Measurements from ENCODE around the gene CZIB.
"Not testable (repeated sequence)": the region's sequence is repeated elsewhere in the genome, so short reads cannot be mapped to it uniquely, and the experiment has no call there.

CZIB gene

DNA sequence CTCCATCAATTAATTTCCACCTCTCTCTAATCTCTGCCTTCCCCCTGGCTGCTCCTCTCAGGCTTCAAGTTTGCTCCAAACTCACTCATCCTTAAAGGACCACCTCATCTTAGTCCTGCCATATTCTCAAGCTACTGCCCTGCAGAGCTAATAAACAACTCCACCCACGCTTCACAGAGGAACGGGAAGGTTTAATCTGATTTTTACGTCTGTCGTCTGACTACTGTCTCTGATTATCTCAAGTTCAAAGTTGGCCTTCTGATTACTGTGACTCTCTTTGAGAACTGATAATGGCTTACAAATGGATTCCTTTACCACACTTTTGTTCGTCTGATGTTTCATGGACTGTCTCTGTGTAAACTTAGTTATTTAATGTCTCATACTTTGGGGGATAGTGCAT lies 31.4 kb downstream of the CZIB start:
- DNase-seq (ENCODE audit: low read depth in 1 of 2, low spot score in 1 of 2): no peak

DNA sequence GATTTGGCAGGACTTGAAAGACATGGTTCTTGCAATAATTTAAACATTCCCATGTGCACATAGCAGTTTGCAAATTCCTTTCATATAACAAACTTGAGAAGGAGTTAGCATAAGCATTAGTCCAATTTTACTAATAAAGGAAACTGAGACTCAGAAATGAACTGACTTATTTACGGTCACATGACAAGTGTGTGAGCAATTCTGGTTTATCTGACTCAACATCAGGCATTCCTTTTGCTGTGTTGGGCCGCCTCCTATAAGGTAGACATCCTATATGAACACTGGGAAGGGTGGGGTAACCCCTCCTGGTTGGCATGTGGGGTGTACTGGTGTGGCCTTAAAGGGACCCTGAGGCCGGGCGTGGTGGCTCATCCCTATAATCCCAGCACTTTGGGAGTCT lies 32.3 kb downstream of the CZIB start:
- no peak for DNase-seq (ENCODE audit: low read depth in 1 of 2, low spot score in 1 of 2)

DNA sequence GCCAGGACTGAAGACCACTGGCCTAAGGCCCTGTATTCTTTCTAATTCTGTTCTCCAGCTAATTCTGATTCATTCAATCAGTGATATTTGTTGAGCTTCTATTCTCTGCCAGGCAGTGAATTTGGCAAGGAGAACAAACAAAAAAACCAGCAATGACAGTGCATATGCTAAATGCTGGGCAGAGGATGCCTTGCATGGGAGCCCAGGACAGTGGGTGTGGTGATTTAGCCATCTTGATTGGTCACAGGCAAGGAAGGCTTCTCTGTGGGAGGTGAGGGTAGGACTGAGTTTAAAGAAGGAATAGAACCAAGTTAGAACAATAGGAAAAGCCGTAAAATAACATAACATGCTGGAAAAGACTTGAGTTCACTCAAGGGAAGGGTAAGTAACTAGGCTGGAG lies 33.0 kb downstream of the CZIB start:
- no peak for DNase-seq (ENCODE audit: low read depth in 1 of 2, low spot score in 1 of 2)

DNA sequence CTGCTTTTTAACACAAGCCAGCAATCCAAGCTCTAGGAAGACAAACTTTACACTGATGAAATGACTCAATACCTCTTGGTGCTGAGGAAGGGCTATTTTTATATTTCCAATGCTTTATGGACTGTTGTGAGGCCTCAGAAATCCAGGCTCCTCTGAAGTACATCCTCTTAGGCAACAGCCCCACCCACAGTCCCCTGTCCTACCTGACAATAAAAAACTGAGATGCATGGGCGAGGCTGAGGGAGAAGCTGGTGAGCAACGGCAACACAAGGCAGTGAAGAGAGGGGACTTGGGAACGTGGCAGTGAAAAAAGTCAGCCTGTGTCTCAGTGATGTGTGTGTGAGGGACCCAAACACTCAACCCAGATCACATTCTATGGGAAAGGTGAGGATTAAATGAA lies 33.9 kb downstream of the CZIB start:
- no peak for DNase-seq (ENCODE audit: low read depth in 1 of 2, low spot score in 1 of 2)

DNA sequence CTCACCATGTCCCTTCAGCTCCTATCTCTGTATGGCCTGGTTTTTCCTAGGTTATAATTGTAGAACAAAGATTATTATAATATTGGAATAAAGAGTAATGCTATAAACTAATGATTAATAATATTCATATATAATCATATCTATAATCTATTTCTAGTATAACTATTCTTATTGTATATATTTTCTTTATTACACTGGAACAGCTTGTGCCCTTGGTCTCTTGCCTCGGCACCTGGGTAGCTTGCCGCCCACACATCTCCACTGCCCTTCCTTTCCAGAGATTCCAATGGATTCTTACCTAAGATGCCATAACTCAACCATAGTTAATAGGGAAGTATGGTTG lies 34.5 kb downstream of the CZIB start:
- not testable (repeated sequence) for DNase-seq (ENCODE audit: low read depth in 1 of 2, low spot score in 1 of 2)

DNA sequence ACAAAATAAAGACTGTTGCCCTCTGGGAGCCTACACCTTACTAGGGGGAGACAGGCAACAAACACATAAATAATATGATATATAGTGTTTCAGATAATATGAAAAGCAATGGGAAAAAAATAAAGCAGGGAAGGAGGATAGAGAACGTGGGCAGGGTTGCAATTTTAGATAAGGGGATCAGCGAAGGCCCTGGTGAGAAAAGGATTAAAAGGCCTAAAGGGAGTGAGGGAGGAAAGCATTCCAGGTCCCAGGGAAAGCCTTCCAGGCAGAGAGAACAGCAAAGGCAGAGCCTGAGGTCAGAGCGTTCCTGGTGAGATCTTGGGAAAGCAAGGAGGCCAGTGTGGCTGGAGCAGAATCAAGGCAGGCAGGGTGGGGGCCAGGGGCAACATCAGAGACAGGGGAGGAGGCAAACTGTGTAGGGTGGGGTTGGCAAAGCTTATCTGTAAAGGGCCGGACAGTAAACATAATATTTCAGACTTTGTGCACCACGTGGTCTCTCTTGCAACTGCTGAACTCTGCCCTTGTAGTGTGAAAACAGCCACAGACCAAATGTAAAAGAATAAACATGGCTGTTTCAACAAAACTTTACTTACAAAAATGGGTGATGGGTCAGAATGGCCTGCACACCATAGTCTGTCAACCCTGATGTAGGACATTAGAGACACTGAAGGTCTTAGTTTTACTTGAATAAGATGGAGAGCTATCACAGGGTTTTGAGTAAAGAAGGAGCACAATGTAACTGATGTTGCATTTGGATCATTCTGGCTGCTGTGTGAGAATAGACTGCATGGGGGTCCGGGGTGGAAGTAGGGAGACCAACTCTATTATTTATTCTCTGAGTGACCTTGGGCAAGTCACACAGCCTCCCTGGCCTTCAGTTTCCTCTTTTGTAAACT lies 37.1 kb downstream of the CZIB start:
- DNase-seq (ENCODE audit: low read depth in 1 of 2, low spot score in 1 of 2): no peak

DNA sequence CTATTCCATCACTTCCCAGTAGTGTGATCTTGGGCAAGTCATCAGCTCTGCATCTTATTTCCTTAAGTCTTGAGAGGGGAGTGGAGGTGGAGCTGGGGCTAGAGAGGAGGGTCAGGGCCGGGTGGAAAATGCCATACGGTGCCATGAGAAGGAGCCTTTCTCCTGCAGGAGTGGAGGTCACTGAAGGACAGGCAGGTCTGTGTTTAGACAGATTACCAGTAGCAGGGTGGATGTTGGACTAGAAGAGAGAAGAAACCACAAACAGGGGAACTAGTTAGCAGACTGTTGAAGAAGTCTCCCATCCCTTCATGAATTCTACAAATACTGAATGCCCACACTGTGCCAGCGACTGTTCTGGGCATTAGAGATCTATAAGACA lies 37.7 kb downstream of the CZIB start:
- no peak for DNase-seq (ENCODE audit: low read depth in 1 of 2, low spot score in 1 of 2)

DNA sequence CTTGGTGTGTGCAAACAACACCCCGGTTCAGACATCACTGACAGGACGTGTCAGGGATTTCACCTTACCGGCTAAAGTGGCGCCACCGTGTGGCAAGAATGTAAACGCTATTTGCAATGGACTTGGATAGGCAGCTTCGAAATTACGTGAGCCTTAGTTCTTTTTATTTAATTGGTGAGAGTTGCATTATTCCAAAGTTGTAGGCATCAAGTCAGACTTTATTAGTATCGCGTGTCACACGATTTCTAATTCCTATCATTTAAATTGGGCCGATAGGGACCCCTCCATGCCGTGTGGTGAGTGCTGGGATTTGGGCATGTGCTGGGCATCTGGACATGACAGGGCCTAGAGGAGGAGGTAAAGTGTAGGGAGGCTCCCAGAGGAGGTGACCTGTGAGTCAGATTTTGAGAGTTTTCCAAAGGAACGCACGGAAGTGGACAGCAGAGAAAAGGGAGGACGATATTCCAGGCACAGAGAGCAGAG lies 38.3 kb downstream of the CZIB start:
- peak; percentile 58 to 70 for DNase-seq (ENCODE audit: low read depth in 1 of 2, low spot score in 1 of 2)

DNA sequence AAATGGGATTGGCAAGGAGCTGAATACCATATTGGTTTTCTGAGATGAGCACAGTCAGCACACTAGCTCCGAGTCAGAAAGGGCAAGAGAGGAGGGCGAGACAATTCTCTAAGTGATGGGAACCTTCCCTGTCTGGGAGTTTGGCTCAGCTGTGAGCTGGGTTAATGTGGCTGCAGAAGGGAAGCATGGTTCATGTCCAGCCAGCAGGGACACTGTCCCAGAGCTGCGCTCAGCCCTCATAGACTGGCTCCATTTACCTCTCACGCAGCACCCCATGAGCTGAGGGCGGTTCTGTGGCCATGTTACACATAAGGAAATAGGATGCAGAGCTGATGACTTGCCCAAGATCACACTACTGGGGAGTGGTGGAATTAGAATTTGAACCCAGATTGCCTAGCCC lies 39.5 kb downstream of the CZIB start:
- no peak for DNase-seq (ENCODE audit: low read depth in 1 of 2, low spot score in 1 of 2)

DNA sequence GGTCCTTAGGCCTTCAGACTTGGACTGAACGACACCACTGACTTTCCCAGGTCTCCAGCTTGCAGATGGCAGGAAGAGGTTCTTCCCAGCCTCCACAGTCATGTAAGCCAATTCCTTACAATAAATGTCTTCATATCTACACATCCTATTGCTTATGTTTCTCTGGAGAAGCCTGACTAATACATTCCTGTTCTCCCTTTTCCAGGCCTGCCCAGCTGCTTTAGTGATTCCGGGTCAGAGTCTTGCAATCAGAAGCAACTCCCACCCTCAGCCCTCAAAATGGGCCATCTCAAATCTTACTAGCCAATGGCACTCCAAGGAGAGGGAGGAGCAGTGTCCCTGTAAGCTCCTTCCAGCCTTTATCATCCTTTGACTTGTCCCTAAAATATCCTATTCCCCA lies 40.2 kb downstream of the CZIB start:
- no peak for DNase-seq (ENCODE audit: low read depth in 1 of 2, low spot score in 1 of 2)

DNA sequence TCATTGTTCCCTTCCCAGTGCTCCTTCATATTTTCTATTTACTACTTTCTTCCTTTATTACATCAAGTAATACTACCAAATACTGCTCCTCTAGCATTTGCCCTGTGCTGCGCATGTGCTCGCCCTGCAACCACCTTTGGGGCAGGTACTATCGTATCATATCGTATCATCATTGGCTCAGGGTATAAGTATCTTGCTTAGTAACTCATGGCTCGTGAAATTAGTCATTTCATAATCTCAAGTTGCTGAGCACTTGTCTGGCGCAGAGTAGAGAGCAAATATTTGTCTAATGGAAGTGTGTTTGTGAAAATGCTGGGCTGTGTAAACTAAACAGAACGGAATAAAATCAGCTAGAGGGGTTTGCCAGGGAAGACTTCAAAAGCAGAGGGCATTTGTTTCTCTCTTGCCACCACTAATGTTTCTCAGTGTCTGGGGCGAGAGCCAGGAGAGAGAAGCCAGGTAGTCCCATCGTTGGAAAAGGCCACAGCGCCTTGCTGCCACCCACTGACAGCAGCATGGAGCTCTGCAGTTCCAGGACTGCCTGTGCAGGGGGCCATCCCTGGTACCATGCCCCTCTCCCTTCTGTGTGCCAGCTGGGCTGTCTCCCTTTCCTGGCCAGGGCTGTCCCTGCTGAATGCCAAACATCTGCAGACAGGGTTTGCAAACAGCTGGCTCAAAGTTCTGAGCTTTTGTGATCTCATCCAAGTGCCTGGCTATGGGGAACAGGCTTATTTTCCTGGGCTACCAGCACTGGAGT lies 43.8 kb downstream of the CZIB start:
- DNase-seq (ENCODE audit: low read depth in 1 of 2, low spot score in 1 of 2): no peak

DNA sequence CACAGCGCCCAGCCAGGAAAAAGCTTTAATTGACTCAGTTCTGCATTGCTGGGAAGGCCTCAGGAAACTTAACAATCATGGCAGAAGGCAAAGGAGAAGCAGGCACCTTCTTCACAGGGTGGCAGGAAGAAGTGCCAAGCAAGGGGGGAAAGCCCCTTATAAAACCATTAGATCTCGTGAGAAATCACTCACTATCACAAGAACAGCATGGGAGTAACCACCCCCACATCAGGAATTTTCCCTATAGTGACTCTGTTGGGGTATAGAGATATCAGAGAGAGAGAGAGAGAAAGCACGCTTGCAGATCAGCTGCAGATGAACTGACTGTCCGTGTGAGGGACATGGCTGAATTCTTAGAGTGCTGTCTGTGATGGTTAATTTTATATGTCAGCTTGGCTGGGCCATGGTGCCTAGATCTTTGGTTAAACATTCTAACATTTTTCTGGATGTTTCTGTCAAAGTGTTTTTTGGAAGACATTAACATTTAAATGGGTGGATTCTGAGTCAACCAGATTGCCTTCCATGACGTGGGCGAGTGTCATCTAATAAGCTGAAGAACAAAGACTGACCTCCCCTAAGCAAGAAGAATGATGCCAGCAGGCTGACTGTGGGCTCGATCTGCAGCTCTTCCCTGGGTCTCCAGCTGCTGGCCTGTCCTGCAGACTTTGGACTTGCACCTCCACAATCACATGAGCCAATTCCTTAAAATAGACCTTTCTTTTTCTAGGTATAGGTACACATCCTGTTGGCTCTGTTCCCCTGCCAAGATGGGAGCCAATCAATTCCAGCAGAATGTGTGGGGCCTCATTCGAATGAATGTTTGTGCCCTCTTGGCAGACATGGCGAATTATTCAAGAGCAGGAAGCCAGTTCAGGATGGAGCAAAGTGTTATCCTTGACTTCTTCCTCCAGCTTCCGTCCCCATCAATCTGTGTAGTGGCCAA lies 45.2 kb downstream of the CZIB start:
- no peak for DNase-seq (ENCODE audit: low read depth in 1 of 2, low spot score in 1 of 2)

DNA sequence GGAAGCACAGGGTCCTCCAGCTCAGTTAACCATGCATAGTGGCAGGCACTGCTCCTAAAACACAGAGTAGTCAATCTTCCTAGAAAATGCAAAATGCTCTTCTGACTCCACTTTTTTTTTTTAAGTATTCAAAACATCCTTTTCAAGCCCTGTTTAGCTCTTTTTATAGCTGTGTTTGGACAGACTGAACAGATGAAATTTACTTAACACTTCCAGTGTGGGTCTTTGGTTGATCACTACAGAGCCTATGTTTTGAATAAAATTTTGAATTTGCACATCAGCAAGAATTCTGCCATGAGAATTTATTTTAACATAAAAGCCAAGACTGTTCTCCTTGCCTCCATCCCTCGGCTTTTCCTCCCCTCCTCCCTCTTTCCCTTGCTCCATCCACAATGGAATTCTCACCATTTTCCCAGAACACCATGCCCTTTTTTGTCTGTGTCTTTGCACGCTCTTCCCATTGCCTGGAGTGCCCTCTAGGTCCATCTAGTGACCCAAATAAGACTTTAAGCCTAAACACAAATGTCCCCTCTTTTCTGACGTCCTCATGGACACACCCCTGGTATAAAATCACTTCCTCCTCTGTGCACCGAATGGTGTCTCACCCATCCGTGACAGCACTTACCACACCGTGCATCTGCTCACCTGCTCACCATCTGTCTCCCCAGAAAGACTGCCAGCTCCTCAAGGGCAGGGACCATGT lies 47.9 kb downstream of the CZIB start:
- DNase-seq (ENCODE audit: low read depth in 1 of 2, low spot score in 1 of 2): no peak

DNA sequence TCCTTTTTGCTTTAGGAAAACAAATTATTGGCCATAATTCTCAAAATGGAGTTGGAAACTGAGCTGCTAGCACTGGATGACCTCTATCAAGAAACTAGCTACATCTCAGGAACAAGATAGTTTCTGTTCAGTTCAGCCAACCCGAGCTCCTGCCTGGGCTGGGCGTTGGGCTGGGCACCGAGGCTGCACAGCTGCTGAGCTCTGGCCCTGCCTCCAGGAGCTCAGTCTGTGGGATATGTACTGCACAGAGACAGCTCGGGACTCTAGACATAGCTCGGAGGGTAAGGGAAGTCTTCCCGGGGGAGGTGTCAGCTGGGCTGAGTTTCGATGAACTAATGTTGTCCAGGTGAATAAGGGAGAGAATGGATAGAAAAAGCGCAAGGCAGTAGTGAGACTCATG lies 53.5 kb downstream of the CZIB start:
- no peak for DNase-seq (ENCODE audit: low read depth in 1 of 2, low spot score in 1 of 2)

DNA sequence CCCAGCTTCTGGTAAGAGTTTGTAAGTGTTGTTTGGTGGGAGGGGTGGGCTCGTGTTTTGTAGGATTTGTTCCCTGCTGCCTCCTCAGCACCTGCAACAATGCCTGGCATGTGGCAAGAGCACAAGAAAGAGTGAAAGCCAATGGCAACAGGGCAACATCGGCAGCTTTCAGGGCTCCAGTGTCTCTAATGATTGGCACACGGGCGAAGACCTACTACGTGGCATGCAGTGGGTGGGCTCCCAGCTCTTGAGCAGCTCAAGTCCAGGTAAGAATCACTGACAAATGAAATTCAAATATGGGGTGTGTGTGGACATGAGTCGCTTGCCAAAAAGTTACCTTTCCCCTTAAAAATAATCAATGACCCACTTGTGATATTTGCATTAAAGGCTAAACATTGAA lies 54.1 kb downstream of the CZIB start:
- no peak for DNase-seq (ENCODE audit: low read depth in 1 of 2, low spot score in 1 of 2)

DNA sequence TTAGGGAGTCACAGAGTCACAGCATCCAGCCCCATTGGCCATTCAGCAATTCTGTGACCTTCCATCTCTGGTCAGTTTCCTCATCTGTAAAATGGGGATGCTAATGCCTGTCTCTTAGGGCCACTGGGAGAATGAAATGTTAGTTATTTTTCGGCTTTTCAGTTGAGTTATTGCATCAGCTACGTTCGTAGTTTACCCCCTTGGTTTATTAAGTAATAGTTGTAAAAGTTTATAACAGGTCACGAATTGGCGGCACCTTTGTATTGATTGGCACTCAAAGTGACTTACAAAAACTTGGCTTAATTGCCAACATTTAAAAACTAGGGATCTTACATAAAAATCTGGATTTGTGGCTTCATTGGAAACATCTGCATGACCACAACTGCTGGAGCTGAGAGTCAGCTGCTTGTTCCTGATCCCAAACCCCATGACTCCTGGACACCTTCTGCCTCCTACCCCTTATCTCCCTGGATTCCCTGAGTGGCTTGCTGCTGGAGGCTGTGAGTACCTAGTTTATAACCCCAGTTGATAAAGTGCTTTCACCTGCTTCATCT lies 54.9 kb downstream of the CZIB start:
- no peak for DNase-seq (ENCODE audit: low read depth in 1 of 2, low spot score in 1 of 2)

Measured in activated T-helper 1 cell treated with anti-CD3 and anti-CD28 coated beads, Interleukin-2, amount 50 U/mL, for 16 hours (primary cell).